ENCODE measurements around the gene PNMA6E.

The PNMA6E gene

DNA sequence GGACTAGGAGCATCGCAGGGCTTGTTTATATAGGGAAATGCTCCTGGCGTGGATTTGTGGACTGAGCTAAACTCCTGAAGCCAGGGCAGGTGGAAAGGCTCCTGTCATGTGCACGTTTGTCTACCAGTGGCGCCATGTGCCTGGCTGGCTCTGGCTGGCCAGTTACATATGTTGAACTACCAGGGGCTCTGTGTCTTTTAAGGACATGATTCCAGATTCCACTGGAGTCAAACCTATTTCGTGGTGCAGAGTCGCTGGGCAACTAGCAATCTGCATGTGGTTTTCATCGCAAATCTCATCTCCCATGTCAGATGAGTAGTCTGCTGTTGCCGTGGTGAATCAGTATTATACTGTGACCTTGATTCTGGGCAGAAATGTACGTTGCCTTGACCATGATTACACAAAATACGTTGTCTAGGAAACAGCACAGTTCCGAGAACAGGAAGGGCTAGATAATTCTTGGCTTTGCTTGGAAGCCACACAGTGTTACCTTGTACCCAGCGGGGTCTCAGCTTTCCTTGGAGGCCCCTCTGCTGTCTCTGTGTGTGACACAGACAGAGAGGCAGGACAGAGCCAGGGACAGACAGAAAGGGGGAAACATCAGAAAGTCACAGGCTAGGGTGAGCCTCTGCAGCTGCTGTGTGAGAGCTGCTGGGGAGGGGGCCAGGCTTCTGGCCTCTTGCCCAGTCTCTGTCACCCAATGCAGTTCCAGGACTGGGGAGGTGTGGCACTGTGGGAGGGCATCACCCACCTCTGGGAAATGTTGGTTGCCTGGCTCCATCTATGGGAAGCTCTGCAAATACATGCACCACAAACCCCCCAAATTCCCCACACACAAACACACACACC lies 19.2 kb downstream of the PNMA6E start:
- TF ChIP-seq CTCF (IDR thresholded peaks at IDR 0.05; ENCODE audit: low read depth, low read length, missing control alignments), result peak; percentile 12
- in situ Hi-C loops (cut with HindIII; ENCODE audit: low sequenced_read_pairs), result no loop called here
- H3K4me3 ChIP-seq (ENCODE audit: low read depth, low read length), result no peak overlapping the region
- peak; percentile 73 for DNase-seq (ENCODE audit: low read depth)

DNA sequence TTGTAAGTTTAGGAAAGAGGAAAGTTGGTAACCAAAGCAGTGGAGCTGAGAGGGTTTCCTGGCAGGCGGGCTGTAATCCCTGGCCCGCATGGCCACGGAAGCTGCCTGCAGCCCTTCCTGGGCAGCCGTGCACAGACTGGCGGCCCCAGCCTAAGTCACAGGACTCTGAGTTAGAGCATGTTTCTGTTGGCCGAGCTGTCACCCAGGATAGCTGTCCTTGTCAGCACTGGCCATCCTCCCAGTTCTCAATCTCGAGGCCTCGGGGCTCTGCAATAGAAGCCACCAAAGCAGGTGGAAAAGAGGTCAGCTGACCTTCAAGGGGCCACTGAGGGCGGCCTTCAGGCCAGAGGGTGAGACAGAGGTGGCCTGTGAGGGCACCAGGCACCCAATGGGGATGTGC lies 20.5 kb downstream of the PNMA6E start:
- no peak for TF ChIP-seq CTCF (IDR thresholded peaks at IDR 0.05; ENCODE audit: low read depth, low read length, missing control alignments)
- no peak overlapping the region for H3K4me3 ChIP-seq (ENCODE audit: low read depth, low read length)
- in situ Hi-C loops (cut with HindIII; ENCODE audit: low sequenced_read_pairs), result no loop called here
- DNase-seq (ENCODE audit: low read depth), result no peak

DNA sequence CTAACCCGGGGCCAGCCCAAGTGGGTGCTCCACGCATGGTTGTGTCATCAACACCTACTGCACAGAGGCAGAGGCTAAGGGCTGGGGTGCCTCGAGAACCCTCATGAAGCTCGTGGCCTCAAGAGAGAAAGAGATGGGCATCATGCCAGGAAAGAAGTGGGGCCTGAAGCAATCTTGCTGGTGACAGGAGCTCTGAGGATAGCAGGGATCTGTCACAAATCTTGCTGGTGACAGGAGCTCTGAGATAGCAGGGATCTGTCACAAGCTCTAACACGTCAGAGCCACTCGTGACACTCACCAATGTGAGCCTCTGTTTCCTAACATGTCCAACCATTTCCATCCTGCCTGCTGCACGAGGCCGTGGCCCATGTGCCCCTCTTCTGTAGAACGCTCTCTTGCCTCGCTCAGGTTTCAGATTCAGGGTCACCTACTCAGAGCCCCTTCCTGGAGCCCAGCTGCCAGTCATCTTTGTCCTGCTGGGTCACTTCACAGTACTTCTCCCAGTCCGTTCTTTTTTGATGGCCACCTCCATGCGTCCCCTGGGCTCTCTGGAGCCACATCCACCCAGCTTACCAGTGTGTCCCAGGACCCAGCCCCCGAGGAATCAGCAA lies 21.1 kb downstream of the PNMA6E start:
- no peak overlapping the region for H3K4me3 ChIP-seq (ENCODE audit: low read depth, low read length)
- in situ Hi-C loops (cut with HindIII; ENCODE audit: low sequenced_read_pairs), result no loop called here
- DNase-seq (ENCODE audit: low read depth), result no peak
- TF ChIP-seq CTCF (IDR thresholded peaks at IDR 0.05; ENCODE audit: low read depth, low read length, missing control alignments), result no peak

DNA sequence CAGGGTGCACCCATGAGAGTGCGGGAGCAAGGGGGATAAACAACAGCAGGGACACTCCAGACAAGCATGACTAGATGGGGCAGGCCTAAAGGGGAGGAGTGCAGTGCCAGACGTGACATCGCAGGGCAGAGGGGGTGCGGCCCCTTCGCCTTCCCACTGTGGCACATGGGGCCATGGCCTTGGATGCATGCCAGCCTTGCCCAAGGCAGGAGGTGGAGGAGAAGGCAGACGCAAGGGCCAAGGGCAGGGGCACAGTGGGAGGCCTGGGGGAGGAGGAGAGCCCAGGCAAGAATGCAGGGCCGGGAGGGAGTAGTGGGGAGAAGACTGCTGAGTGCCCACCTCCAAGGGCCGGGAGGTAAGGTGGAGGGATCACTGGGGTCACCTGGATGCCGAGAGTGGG lies 21.6 kb downstream of the PNMA6E start:
- TF ChIP-seq CTCF (IDR thresholded peaks at IDR 0.05; ENCODE audit: low read depth, low read length, missing control alignments), result no peak
- in situ Hi-C loops (cut with HindIII; ENCODE audit: low sequenced_read_pairs), result no loop called here
- no peak for DNase-seq (ENCODE audit: low read depth)
- H3K4me3 ChIP-seq (ENCODE audit: low read depth, low read length), result no peak overlapping the region

DNA sequence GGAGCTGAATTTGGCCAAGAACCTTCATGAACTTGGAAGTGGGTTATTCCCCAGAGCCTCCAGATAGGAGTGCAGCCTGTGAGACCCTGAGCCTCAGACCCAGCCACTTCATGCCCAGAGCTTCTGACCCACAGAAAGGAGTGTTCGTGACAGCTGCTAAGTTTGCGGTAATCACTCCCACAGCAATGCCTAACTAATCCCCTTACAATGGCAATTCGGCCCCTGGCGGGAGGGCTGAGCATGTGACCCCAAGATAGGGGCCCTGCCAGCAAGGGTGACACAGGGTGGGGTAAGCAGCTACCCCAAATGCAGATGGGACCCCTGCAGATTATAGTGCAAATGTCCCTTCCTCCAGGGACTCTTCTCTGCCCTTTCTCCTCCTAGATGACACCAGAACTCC lies 22.5 kb downstream of the PNMA6E start:
- no peak for TF ChIP-seq CTCF (IDR thresholded peaks at IDR 0.05; ENCODE audit: low read depth, low read length, missing control alignments)
- in situ Hi-C loops (cut with HindIII; ENCODE audit: low sequenced_read_pairs), result no loop called here
- H3K4me3 ChIP-seq (ENCODE audit: low read depth, low read length), result no peak overlapping the region
- DNase-seq (ENCODE audit: low read depth), result no peak

DNA sequence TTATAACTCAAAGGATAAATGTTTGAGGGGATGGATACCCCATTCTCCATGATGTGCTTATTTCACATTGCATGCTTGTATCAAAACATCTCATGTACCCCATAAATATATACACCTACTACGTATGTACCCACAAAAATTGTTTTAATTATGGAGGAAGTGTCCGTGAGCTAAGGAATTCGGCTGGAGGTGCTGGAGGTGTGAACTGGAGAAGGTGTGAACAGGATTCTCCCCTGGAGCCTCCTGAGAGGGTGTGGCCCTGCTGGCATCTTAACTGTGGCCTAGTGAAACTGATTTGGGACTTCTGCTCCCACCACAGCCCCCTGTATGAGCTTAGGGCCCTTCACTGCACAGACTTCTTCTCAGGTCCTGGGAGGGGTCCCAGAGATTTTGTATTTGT lies 23.4 kb downstream of the PNMA6E start:
- DNase-seq (ENCODE audit: low read depth), result no peak
- TF ChIP-seq CTCF (IDR thresholded peaks at IDR 0.05; ENCODE audit: low read depth, low read length, missing control alignments), result no peak
- H3K4me3 ChIP-seq (ENCODE audit: low read depth, low read length), result no peak overlapping the region
- in situ Hi-C loops (cut with HindIII; ENCODE audit: low sequenced_read_pairs), result no loop called here

All from astrocyte of the cerebellum (primary cell).